ENCODE data around the gene RAB15.

The RAB15 gene

GRCh38 chr14:65015391-65015790 is 43.3 kb upstream of the RAB15 start:
- no peak for TF ChIP-seq EZH2 (IDR thresholded peaks at IDR 0.05; ENCODE audit: borderline replicate concordance, low read depth, low read length, severe bottlenecking)
- TF ChIP-seq CTCF (IDR thresholded peaks at IDR 0.05; ENCODE audit: borderline replicate concordance, extremely low read depth, low read length, poor library complexity, severe bottlenecking) = no peak
- no peak for ATAC-seq (ENCODE audit: insufficient read depth, low read depth)
- Histone ChIP-seq H4K20me1 (ENCODE audit: insufficient read depth, low read length) (no peaks in the 10 kb centered on the region), H3K27ac (ENCODE audit: low read length) (no peak overlapping the region), H3K79me2 (ENCODE audit: insufficient read depth, low read length) (no peaks in the 10 kb centered on the region), H3K4me2 (ENCODE audit: insufficient read depth, low read length) (no peak overlapping the region), H3K4me3 (ENCODE audit: low read depth in 1 of 2, low read length in 2 of 2) (no peak overlapping the region), H3K36me3 (ENCODE audit: insufficient read depth, low read length) (peaks cover 36% of the 10 kb centered on the region; the same call in 1 of the 2 replicates), H3K27me3 (ENCODE audit: insufficient read depth, low read length, poor library complexity) (no peaks in the 10 kb centered on the region), H2AFZ (ENCODE audit: low read depth, low read length) (no peak overlapping the region), H3K4me1 (ENCODE audit: insufficient read depth, low read length) (no peaks in the 10 kb centered on the region), H3K9me3 (ENCODE audit: insufficient read depth, low read length, severe bottlenecking) (no peaks in the 10 kb centered on the region), H3K9ac (ENCODE audit: low read depth, low read length) (no peak overlapping the region)
- DNase-seq = no peak

GRCh38 chr14:65012353-65012752 is 40.2 kb upstream of the RAB15 start:
- Histone ChIP-seq H3K4me1 (ENCODE audit: insufficient read depth, low read length) (no peaks in the 10 kb centered on the region), H3K9me3 (ENCODE audit: insufficient read depth, low read length, severe bottlenecking) (no peaks in the 10 kb centered on the region), H3K27me3 (ENCODE audit: insufficient read depth, low read length, poor library complexity) (no peaks in the 10 kb centered on the region), H3K27ac (ENCODE audit: low read length) (no peak overlapping the region), H4K20me1 (ENCODE audit: insufficient read depth, low read length) (no peaks in the 10 kb centered on the region), H3K79me2 (ENCODE audit: insufficient read depth, low read length) (no peaks in the 10 kb centered on the region), H3K4me3 (ENCODE audit: low read depth in 1 of 2, low read length in 2 of 2) (no peak overlapping the region), H3K4me2 (ENCODE audit: insufficient read depth, low read length) (no peak overlapping the region), H3K36me3 (ENCODE audit: insufficient read depth, low read length) (peaks cover 45% of the 10 kb centered on the region; the same call in 1 of the 2 replicates), H3K9ac (ENCODE audit: low read depth, low read length) (no peak overlapping the region), H2AFZ (ENCODE audit: low read depth, low read length) (no peak overlapping the region)
- DNase-seq = no peak
- TF ChIP-seq CTCF (IDR thresholded peaks at IDR 0.05; ENCODE audit: borderline replicate concordance, extremely low read depth, low read length, poor library complexity, severe bottlenecking) (no peak), EZH2 (IDR thresholded peaks at IDR 0.05; ENCODE audit: borderline replicate concordance, low read depth, low read length, severe bottlenecking) (no peak)
- ATAC-seq (ENCODE audit: insufficient read depth, low read depth) = no peak

- no peak for TF ChIP-seq CTCF (IDR thresholded peaks at IDR 0.05; ENCODE audit: borderline replicate concordance, extremely low read depth, low read length, poor library complexity, severe bottlenecking)
- TF ChIP-seq EZH2 (IDR thresholded peaks at IDR 0.05; ENCODE audit: borderline replicate concordance, low read depth, low read length, severe bottlenecking) = no peak
Measured at GRCh38 chr14:65011538-65011937, 39.4 kb upstream of the RAB15 start.

More at GRCh38 chr14:65011538-65011937, 39.4 kb upstream of the RAB15 start:
- no peak overlapping the region for H3K4me3 ChIP-seq (ENCODE audit: low read depth in 1 of 2, low read length in 2 of 2)
- no peak overlapping the region for H3K27ac ChIP-seq (ENCODE audit: low read length)
- no peak overlapping the region for H2AFZ ChIP-seq (ENCODE audit: low read depth, low read length)
- H3K36me3 ChIP-seq (ENCODE audit: insufficient read depth, low read length) = peaks cover 44% of the 10 kb centered on the region; the same call in 1 of the 2 replicates
- ATAC-seq (ENCODE audit: insufficient read depth, low read depth) = no peak
- no peaks in the 10 kb centered on the region for H4K20me1 ChIP-seq (ENCODE audit: insufficient read depth, low read length)
- H3K27me3 ChIP-seq (ENCODE audit: insufficient read depth, low read length, poor library complexity) = no peaks in the 10 kb centered on the region
- H3K9ac ChIP-seq (ENCODE audit: low read depth, low read length) = no peak overlapping the region
- H3K4me1 ChIP-seq (ENCODE audit: insufficient read depth, low read length) = no peaks in the 10 kb centered on the region
- H3K79me2 ChIP-seq (ENCODE audit: insufficient read depth, low read length) = no peaks in the 10 kb centered on the region
- H3K4me2 ChIP-seq (ENCODE audit: insufficient read depth, low read length) = no peak overlapping the region
- no peaks in the 10 kb centered on the region for H3K9me3 ChIP-seq (ENCODE audit: insufficient read depth, low read length, severe bottlenecking)
- no peak for DNase-seq

Measured in DND-41 (cell line).